Measurements from ENCODE around the gene C1RL.

Gene C1RL

GRCh38 chr12:7136071-7136470 lies 27.1 kb upstream of the C1RL start:
- no peak for DNase-seq

- DNase-seq: no peak
Measured at GRCh38 chr12:7134396-7135166, 25.6 kb upstream of the C1RL start.

- no peak for DNase-seq
Measured at GRCh38 chr12:7131502-7131866, 22.5 kb upstream of the C1RL start.

GRCh38 chr12:7130701-7131501 lies 21.9 kb upstream of the C1RL start:
- DNase-seq: peak; percentile 10

- DNase-seq: peak; percentile 66
Measured at GRCh38 chr12:7129872-7130691, 21.1 kb upstream of the C1RL start, which contains the start of gene CLSTN3. Gene CLSTN3 (plus strand): TSS chr12:7130371. CDS start chr12:7130649, 278 bp downstream.

- no peak for DNase-seq
Measured at GRCh38 chr12:7129287-7129871, 20.4 kb upstream of the C1RL start.

- no peak for DNase-seq
Measured at GRCh38 chr12:7128681-7129286, 19.8 kb upstream of the C1RL start, which contains the start of gene RBP5. Gene RBP5 (minus strand): TSS chr12:7128889. CDS start chr12:7128775, 114 bp downstream.

GRCh38 chr12:7127916-7128626 lies 19.1 kb upstream of the C1RL start:
- DNase-seq: no peak

- no peak for DNase-seq
Measured at GRCh38 chr12:7125632-7126227, 16.7 kb upstream of the C1RL start.

GRCh38 chr12:7123806-7124522 lies 14.9 kb upstream of the C1RL start:
- DNase-seq: no peak

- no peak for DNase-seq
Measured at GRCh38 chr12:7122811-7123769, 14.1 kb upstream of the C1RL start.

GRCh38 chr12:7121324-7121723 lies 12.3 kb upstream of the C1RL start:
- no peak for DNase-seq

GRCh38 chr12:7120166-7120565 lies 11.2 kb upstream of the C1RL start:
- DNase-seq: no peak

- no peak for DNase-seq
Measured at GRCh38 chr12:7118881-7119280, 9.9 kb upstream of the C1RL start.

GRCh38 chr12:7117670-7118069 lies 8.7 kb upstream of the C1RL start:
- no peak for DNase-seq

- DNase-seq: no peak
Measured at GRCh38 chr12:7116916-7117315, 7.9 kb upstream of the C1RL start.

- DNase-seq: no peak
Measured at GRCh38 chr12:7116196-7116595, 7.2 kb upstream of the C1RL start.

- no peak for DNase-seq
Measured at GRCh38 chr12:7114851-7115250, 5.8 kb upstream of the C1RL start.

- DNase-seq: no peak
Measured at GRCh38 chr12:7114008-7114407, 5.0 kb upstream of the C1RL start.

Data from NCI-H2029 (cell line).